GM19463 (cell line): ENCODE results near the gene TMCC1.
"Not testable (repeated sequence)": the region's sequence is repeated elsewhere in the genome, so short reads cannot be mapped to it uniquely, and the experiment has no call there.

Source experiments
- ATAC-seq: cut with Tn5 transposase; IDR thresholded peaks from one replicate; pipeline ENCODE4 v1.9.1; 2021; ENCODE audit warnings: mild to moderate bottlenecking, moderate library complexity; ENCODE audit not compliant: unreplicated experiment

The TMCC1 gene

GRCh38 chr3:129689036-129689435 lies 204.5 kb downstream of the TMCC1 start:
- no peak for ATAC-seq

GRCh38 chr3:129688271-129688895 lies 205.1 kb downstream of the TMCC1 start:
- no peak for ATAC-seq

- no peak for ATAC-seq
Observed at GRCh38 chr3:129687586-129688125, 205.9 kb downstream of the TMCC1 start.

GRCh38 chr3:129686941-129687340 lies 206.6 kb downstream of the TMCC1 start:
- ATAC-seq = no peak

GRCh38 chr3:129684270-129684669 lies 209.2 kb downstream of the TMCC1 start:
- ATAC-seq = no peak

GRCh38 chr3:129683201-129683600 lies 210.3 kb downstream of the TMCC1 start:
- no peak for ATAC-seq

- no peak for ATAC-seq
Observed at GRCh38 chr3:129676985-129677384, 216.5 kb downstream of the TMCC1 start.

- ATAC-seq = not testable (repeated sequence)
Observed at GRCh38 chr3:129674798-129675123, 218.8 kb downstream of the TMCC1 start.

- ATAC-seq = no peak
Observed at GRCh38 chr3:129673897-129674797, 219.4 kb downstream of the TMCC1 start.

GRCh38 chr3:129673012-129673411 lies 220.5 kb downstream of the TMCC1 start:
- no peak for ATAC-seq

GRCh38 chr3:129672412-129672811 lies 221.1 kb downstream of the TMCC1 start:
- ATAC-seq = peak; percentile 71

GRCh38 chr3:129665024-129665768 lies 228.3 kb downstream of the TMCC1 start:
- no peak for ATAC-seq

GRCh38 chr3:129663930-129664646 lies 229.4 kb downstream of the TMCC1 start:
- no peak for ATAC-seq

GRCh38 chr3:129663045-129663446 lies 230.5 kb downstream of the TMCC1 start:
- no peak for ATAC-seq

- ATAC-seq = no peak
Observed at GRCh38 chr3:129662191-129662608, 231.3 kb downstream of the TMCC1 start.

- no peak for ATAC-seq
Observed at GRCh38 chr3:129661766-129662165, 231.7 kb downstream of the TMCC1 start.

- ATAC-seq = no peak
Observed at GRCh38 chr3:129658110-129658843, 235.2 kb downstream of the TMCC1 start.

GRCh38 chr3:129657261-129658046 lies 236.1 kb downstream of the TMCC1 start:
- ATAC-seq = no peak

- ATAC-seq = no peak
Observed at GRCh38 chr3:129656659-129657247, 236.8 kb downstream of the TMCC1 start.
